GM19193 (cell line): ENCODE measurements around the gene STAT5A.

Experiments used
- POLR2A ChIP-seq: IDR thresholded peaks from 4 replicates; pipeline ENCODE4 v1.6.1; 2011; ENCODE audit not compliant: insufficient read depth, insufficient read length; ENCODE audit errors: extremely low read depth

STAT5A gene

GRCh38 chr17:42290577-42290976, 2.3 kb downstream of the STAT5A start:
- no peak for TF ChIP-seq POLR2A

- no peak for TF ChIP-seq POLR2A
Observed at GRCh38 chr17:42291129-42291528, 2.8 kb downstream of the STAT5A start.

GRCh38 chr17:42294469-42295398, 6.4 kb downstream of the STAT5A start:
- no peak for TF ChIP-seq POLR2A

- no peak for TF ChIP-seq POLR2A
Observed at GRCh38 chr17:42296012-42296411, 7.7 kb downstream of the STAT5A start.

GRCh38 chr17:42301022-42301421, 12.7 kb downstream of the STAT5A start:
- TF ChIP-seq POLR2A: no peak

- TF ChIP-seq POLR2A: no peak
Observed at GRCh38 chr17:42303694-42304093, 15.4 kb downstream of the STAT5A start.

- no peak for TF ChIP-seq POLR2A
Observed at GRCh38 chr17:42304187-42305030, 16.1 kb downstream of the STAT5A start.

- TF ChIP-seq POLR2A: no peak
Observed at GRCh38 chr17:42305543-42306384, 17.5 kb downstream of the STAT5A start.

GRCh38 chr17:42306385-42306667, 18.0 kb downstream of the STAT5A start:
- no peak for TF ChIP-seq POLR2A

GRCh38 chr17:42307362-42307927, 19.1 kb downstream of the STAT5A start:
- TF ChIP-seq POLR2A: no peak

- TF ChIP-seq POLR2A: no peak
Observed at GRCh38 chr17:42308446-42308845, 20.1 kb downstream of the STAT5A start.

- no peak for TF ChIP-seq POLR2A
Observed at GRCh38 chr17:42309142-42309541, 20.8 kb downstream of the STAT5A start.

GRCh38 chr17:42309986-42310786, 21.9 kb downstream of the STAT5A start:
- TF ChIP-seq POLR2A: peak; percentile 24

- TF ChIP-seq POLR2A: no peak
Observed at GRCh38 chr17:42310787-42311215, 22.5 kb downstream of the STAT5A start.
